Activated CD4-positive, alpha-beta T cell treated with anti-CD3 and anti-CD28 coated beads, Interleukin-2, amount 10 ng/mL, durations not matched to agents 24 days and 14 days (primary cell): ENCODE data around the gene HAND1. TPM values are rescaled to one million over a fixed set of nuclear protein-coding genes. Genes with fewer than 3 reads are reported as not detected.
A peak's percentile ranks its signal among the peaks of the same experiment; 100 is the strongest.

Source experiments
- DNase-seq: peaks from one replicate; pipeline ENCODE4 v3.0.0; 2022
- H3K27ac Mint-ChIP-seq: one replicate; pipeline ENCODE4 v1.8.0; 2022; ENCODE audit warnings: mild to moderate bottlenecking, mixed read lengths
- H3K27me3 Mint-ChIP-seq: one replicate; pipeline ENCODE4 v1.8.0; 2022; ENCODE audit warnings: mixed read lengths
- H3K36me3 Mint-ChIP-seq: one replicate; pipeline ENCODE4 v1.8.0; 2022; ENCODE audit warnings: low read depth, mild to moderate bottlenecking, mixed read lengths
- H3K4me1 Mint-ChIP-seq: one replicate; pipeline ENCODE4 v1.8.0; 2021; ENCODE audit warnings: mixed read lengths
- H3K4me3 Mint-ChIP-seq: one replicate; pipeline ENCODE4 v1.8.0; 2022; ENCODE audit warnings: mild to moderate bottlenecking, moderate library complexity, mixed read lengths
- H3K9me3 Mint-ChIP-seq: one replicate; pipeline ENCODE4 v1.8.0; 2021; ENCODE audit warnings: mixed read lengths
- intact Hi-C: fragments of 100-400 bp; cut with micrococcal nuclease; formaldehyde crosslinking; loops from one replicate; pipeline ENCODE4 v1.15.1; 2023
- total RNA-seq: library from RNA; stranded (reverse); gene quantifications from 2 replicates; pipeline ENCODE4 v1.2.3, GENCODE V29; 2022

HAND1 gene
- total RNA-seq, 1 donor from 2014 or later = not detected

DNA sequence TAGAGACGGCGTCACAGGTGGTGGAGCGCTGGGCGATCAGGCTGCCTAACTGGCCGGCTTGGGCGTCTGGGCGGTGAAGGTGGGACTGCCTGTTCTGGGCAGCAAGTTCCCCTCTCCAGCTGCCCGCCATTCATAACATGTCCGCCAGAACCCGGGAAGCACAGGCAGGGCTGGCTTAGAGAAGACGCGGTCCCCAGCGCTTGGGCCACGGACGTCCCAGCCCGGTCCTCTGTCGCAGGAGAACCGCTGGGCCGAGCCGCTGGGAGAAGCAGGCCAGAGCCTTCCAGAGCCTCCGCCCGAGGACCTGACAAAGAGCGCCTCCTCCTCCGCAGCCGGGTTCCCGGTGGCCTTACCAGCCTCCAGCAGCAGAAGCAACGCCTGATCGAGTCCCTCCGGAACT lies 15.2 kb upstream of the HAND1 start:
- H3K9me3 Mint-ChIP-seq = no peaks in the 10 kb centered on the region
- H3K27ac Mint-ChIP-seq = no peak overlapping the region
- no peaks in the 10 kb centered on the region for H3K4me1 Mint-ChIP-seq
- no peak for DNase-seq
- peaks cover 59% of the 10 kb centered on the region for H3K27me3 Mint-ChIP-seq
- H3K4me3 Mint-ChIP-seq = no peak overlapping the region
- intact Hi-C loops = no loop called here
- no peaks in the 10 kb centered on the region for H3K36me3 Mint-ChIP-seq

DNA sequence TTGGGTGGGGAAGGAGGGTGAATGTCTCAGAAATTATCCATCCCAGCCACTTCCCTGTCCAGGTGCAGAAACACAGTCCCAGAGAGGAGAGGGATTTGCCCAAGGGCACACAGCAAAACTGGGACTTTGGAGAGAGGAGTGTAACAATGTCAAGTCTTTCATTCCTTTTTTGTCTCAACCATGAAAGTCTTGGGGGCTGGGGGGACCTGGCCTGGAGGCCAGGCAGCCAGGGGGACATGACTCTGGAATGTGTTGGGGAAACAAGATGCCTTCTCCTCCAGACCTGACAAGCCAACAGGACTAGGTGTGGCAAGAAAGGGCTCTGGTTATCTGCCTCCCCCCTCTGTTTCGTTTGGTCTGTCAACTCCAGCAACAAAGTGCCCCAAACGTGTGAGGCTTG lies 13.9 kb upstream of the HAND1 start:
- intact Hi-C loops = no loop called here
- Mint-ChIP-seq H3K27ac (no peak overlapping the region), H3K4me1 (peaks cover 5% of the 10 kb centered on the region), H3K27me3 (peaks cover 61% of the 10 kb centered on the region), H3K4me3 (no peak overlapping the region), H3K9me3 (no peaks in the 10 kb centered on the region), H3K36me3 (no peaks in the 10 kb centered on the region)
- DNase-seq = no peak

DNA sequence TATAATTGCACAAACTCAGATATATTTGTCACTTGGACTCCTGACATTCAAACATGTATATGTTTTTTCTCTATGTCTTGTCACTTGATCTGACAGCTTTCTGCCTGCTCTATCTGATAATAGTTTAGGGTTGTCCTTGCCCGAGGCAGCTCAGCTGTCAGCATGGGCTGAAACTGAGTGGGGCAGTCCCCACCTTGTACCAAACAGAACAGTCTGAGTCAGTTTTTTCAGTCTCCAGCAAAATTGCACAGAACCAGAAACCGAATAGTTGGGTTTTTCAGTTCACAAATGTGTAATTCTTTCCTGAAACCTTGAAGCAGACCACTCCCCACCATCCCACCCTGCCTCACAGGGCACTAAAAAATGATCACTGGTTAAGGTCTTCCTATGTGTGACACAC lies 9.5 kb upstream of the HAND1 start:
- no peak overlapping the region for H3K4me3 Mint-ChIP-seq
- no peak overlapping the region for H3K27ac Mint-ChIP-seq
- DNase-seq = no peak

DNA sequence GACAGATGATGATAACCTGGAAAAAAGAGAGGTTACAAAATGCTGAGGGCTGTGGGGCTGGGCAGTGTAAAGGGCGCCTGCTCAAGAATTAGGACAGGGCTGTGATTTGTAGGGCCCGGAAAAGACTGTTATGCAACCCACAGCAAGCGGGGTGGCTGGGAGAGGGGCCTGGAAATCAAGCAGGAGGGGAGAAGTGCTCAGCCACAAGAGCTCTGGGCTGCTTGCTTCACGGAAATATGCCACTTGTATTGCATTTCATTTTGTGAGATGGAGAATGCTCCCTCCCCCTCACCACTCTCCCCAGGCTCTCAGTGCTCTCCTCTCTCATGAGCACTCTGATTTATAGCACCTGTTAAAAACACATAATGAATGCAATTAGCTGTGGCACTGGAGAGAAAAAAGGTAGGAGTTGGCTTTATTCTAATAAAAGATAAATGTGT lies 8.4 kb upstream of the HAND1 start:
- no peak for DNase-seq
- H3K27ac Mint-ChIP-seq = no peak overlapping the region
- peaks cover 5% of the 10 kb centered on the region for H3K4me1 Mint-ChIP-seq
- intact Hi-C loops = loop anchor here (2.0 kb wide), 1 partner anchor 20 kb away; no protein-coding TSS in a partner anchor
- H3K4me3 Mint-ChIP-seq = no peak overlapping the region
- H3K36me3 Mint-ChIP-seq = no peaks in the 10 kb centered on the region
- H3K9me3 Mint-ChIP-seq = no peaks in the 10 kb centered on the region
- peaks cover 74% of the 10 kb centered on the region for H3K27me3 Mint-ChIP-seq

More for the DNA sequence above, 9.5 kb upstream of the HAND1 start:
- Mint-ChIP-seq H3K4me1 (peaks cover 5% of the 10 kb centered on the region), H3K36me3 (no peaks in the 10 kb centered on the region), H3K27me3 (peaks cover 71% of the 10 kb centered on the region), H3K9me3 (no peaks in the 10 kb centered on the region)
- intact Hi-C loops = loop anchor here (2.0 kb wide), 1 partner anchor 21 kb away; no protein-coding TSS in a partner anchor

DNA sequence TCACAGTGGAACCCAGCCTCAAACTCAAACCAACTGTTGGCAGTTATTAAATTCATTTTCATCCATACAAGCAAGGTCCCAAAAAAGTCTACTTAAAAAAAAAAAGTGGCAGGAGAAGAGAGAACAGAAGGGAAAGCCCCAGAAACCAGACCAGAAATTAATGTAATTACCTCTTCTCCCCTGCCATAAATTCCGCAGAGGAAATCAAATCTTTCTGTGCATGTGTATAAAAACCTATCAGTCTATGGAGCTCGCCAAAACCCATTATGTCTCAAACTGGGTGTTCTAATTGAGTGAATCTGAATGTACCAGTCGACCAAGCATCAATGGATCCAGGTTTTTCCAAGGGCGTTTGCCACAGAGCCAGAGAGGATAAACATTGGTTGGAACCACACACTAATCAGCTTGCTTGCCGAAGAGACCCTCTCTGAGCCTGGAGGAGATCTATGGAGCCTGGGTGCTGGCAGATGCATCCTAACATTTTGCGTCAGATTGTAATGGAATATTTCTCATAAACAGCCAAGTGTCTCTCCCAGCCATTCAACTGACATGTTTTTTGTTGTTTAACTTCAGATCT lies 7.9 kb upstream of the HAND1 start:
- DNase-seq = no peak
- no peaks in the 10 kb centered on the region for H3K36me3 Mint-ChIP-seq
- peaks cover 5% of the 10 kb centered on the region for H3K4me1 Mint-ChIP-seq

DNA sequence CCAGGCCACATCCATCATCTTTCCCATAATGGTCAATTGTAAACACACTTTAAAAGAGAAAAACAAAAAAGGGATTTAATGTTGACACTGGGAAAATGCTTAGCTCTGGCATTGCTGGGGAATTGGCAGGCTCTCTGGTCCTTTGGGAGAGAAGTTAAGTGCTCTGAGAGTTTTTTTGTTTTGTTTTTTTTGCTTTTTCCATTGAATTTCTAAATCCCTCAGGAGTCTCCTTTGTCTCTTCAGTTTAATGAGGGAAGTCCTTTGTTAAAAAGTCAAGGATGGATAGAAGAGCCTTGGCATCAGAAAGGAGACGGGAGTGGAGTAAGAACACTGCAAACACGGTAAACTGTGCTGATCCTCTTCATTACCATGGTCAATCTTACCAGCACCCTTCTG lies 7.1 kb upstream of the HAND1 start:
- DNase-seq = no peak
- intact Hi-C loops = no loop called here
- Mint-ChIP-seq H3K4me3 (no peak overlapping the region), H3K27me3 (peaks cover 83% of the 10 kb centered on the region), H3K9me3 (peaks cover 4% of the 10 kb centered on the region), H3K4me1 (peaks cover 5% of the 10 kb centered on the region), H3K27ac (no peak overlapping the region), H3K36me3 (no peaks in the 10 kb centered on the region)

More for the DNA sequence above, 7.9 kb upstream of the HAND1 start:
- no peaks in the 10 kb centered on the region for H3K9me3 Mint-ChIP-seq
- no peak overlapping the region for H3K4me3 Mint-ChIP-seq
- intact Hi-C loops = loop anchor here (2.0 kb wide), 1 partner anchor 19 kb away; no protein-coding TSS in a partner anchor
- no peak overlapping the region for H3K27ac Mint-ChIP-seq
- peaks cover 78% of the 10 kb centered on the region for H3K27me3 Mint-ChIP-seq

DNA sequence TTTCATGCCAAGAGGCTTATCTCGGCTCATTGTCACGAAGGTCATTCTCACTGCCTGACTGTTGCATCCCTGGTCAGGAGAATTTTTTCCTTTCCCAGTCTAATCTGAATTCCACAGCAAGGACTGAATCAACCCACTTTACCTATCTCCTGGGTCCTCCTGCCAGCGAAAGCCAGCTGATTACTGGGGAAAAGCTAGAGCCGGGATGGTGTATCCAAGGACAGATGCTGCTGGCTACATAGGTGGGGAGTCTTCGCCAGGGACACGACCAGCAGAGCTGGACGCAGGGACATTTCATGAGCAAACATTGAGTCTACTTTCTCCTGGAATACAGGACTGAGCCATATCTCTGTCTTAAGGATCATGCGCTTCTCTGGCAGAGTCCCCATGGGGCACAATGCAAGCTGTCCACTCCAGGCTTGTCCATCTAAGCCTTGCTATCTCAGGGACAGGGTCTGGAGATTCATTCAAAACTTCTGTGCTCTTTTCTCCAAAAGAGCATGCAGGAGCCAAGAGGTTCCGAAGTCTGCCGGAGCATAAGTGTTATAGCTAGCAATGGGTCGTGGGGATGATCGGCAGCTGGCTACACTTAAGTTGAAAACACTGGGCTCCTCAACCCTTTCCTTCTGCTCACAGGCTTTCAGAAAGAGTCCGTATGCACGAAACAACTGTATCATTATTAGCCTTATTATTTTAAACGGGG lies 6.5 kb upstream of the HAND1 start:
- H3K27ac Mint-ChIP-seq = peak overlapping the region; percentile 77
- peaks cover 82% of the 10 kb centered on the region for H3K27me3 Mint-ChIP-seq
- H3K36me3 Mint-ChIP-seq = peaks cover 2% of the 10 kb centered on the region
- H3K4me1 Mint-ChIP-seq = peaks cover 7% of the 10 kb centered on the region
- intact Hi-C loops = loop anchor here (1.0 kb wide), 1 partner anchor 8 kb away; no protein-coding TSS in a partner anchor
- no peak overlapping the region for H3K4me3 Mint-ChIP-seq
- peaks cover 6% of the 10 kb centered on the region for H3K9me3 Mint-ChIP-seq
- no peak for DNase-seq

DNA sequence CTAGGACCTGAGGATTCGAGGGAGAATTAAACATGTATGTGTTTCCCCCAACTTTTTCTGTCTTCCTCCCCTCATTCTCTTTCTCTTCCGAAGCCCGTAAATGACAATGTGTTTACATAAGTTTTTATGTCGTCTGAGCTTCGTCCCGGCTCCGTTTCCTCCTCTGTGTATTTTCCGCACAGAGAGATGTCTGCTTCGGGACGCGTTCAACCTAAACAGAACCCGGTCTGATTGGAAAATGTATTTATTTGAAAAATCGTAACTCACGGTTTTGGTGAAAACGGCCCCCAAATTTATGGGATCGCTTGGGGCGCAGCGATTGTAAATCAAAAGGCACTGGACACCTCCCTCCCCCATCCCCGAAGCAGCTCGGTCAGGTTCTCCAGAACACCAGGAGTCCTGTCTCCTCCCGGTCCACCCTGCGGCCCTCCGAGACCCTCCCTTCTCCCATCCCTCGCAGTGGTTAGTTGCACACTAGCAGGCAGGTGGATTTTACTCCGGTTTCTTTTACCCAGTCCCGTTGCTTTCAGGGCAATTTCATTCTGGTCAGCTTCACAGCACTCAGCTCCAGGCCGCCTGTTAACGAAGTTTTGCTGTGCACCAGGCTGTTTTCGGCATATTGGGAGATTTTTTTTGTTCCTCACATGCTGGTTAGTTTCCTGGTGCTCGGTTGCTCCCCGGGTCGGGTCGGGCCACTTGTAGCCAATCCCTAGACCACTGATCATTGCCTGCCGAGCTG lies 5.8 kb upstream of the HAND1 start:
- Mint-ChIP-seq H3K36me3 (peaks cover 4% of the 10 kb centered on the region), H3K4me3 (no peak overlapping the region), H3K27me3 (peaks cover 86% of the 10 kb centered on the region), H3K9me3 (peaks cover 8% of the 10 kb centered on the region), H3K27ac (peak overlapping the region; percentile 77), H3K4me1 (peaks cover 9% of the 10 kb centered on the region)
- no peak for DNase-seq
- intact Hi-C loops = loop anchor here (1.0 kb wide), 1 partner anchor 8 kb away; no protein-coding TSS in a partner anchor

DNA sequence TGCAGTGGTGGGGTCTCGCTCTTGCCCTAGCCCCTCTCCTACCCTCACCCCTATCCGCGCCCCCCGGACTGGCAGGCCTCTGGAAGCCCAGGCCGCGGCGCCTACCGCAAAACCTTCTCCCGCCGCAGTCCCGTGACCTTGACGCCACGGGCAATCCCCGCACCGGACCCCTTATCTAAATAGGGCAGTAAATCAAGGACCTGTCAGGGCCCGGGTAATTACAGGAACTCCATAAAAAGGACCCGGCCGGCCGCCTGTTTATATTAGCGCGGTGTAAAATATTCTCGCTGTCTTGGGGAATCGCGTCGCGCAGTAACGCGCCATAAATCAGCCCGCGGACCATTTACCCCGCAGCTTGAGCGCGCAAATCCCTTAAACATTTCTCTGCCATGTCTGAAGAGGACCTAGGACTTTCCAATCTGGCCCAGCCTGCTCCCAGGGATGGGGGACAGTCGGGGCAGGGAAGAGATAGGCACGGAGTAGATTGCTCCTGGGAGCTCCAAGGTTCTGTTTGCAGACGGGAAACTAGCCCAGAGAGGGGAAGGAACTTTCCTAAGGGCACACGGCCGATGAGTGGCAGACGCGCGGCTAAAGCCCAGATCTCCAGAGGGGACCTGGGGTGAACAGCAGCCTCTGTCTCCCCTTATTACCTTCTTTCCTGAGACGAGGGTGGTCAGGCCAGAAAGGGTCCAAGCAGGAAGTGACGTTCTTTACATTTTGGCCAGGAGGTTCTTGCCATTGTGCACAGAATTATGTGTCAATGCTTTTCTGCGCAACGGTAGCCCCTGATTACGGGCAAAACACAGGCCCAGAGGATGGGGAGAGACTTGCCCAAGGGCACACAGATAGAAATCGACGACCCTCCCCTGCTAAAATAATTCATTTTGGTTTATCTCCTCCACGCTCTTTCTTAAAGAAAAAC lies 4.8 kb upstream of the HAND1 start:
- H3K9me3 Mint-ChIP-seq = peaks cover 8% of the 10 kb centered on the region
- DNase-seq = peak; percentile 56
- H3K36me3 Mint-ChIP-seq = peaks cover 4% of the 10 kb centered on the region
- H3K4me3 Mint-ChIP-seq = no peak overlapping the region
- peaks cover 89% of the 10 kb centered on the region for H3K27me3 Mint-ChIP-seq
- H3K4me1 Mint-ChIP-seq = peaks cover 8% of the 10 kb centered on the region
- H3K27ac Mint-ChIP-seq = no peak overlapping the region
- intact Hi-C loops = no loop called here

DNA sequence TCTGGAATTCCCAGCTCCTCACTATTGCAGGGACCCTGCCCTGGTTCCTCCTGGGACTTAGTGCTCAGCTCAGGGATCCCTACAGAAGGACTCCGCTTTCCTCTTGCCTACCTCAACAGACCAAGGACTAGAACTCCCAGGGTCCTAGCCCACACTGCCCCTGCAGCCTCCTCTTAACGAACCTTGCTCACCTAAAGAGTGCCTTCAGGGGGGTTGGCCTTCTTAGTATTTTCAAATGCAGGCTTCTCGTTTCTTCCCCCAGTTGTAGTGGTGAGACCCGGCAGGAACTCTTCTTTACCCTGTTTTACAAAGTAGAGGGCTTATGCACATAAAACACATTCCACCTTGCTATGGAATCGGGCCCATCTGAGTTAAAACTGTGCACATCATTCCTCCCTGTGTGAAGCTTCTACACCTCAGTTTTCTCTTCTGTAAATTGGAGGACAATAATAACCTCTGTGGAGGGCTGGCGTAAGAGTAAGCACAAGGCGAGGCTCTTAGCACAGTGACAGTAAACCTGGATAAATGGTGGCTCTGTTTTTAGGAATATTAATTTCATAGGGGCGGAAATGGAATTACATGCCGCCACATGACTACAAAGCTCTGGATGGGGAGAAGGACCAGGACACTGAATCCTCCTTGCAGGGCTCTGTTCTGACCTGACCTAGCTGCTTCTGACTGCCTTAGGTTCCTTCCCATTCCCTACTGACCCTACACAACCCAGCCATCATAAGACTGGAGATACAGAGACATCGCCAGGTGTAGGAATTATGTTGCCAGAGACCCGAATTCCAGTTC lies 3.8 kb upstream of the HAND1 start:
- H3K4me3 Mint-ChIP-seq = no peak overlapping the region
- DNase-seq = no peak
- H3K36me3 Mint-ChIP-seq = peaks cover 5% of the 10 kb centered on the region
- H3K27ac Mint-ChIP-seq = no peak overlapping the region
- H3K27me3 Mint-ChIP-seq = peaks cover 91% of the 10 kb centered on the region
- intact Hi-C loops = loop anchor here (1.0 kb wide), 1 partner anchor 8 kb away; no protein-coding TSS in a partner anchor
- peaks cover 7% of the 10 kb centered on the region for H3K4me1 Mint-ChIP-seq
- H3K9me3 Mint-ChIP-seq = peaks cover 13% of the 10 kb centered on the region

DNA sequence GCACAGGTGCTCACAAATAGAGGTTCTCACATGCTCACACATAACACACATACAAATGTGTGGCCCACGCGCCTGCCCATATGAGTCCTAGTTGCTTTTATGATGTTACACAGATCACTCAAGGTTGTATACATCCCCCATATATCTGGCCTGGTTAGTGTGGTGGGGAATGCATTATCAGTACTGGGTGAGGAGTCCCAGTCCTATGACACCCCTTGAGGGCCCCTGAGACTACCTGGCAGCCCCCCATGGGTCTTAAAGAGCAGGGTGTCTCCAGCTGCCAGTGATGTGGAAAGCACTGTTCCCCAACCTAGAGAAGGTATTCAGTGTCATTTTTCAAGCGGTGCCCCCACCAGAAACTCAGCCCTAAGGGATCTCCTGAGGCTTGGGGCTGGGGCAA lies 2.8 kb upstream of the HAND1 start:
- intact Hi-C loops = loop anchor here (1.0 kb wide), 1 partner anchor 8 kb away; no protein-coding TSS in a partner anchor
- peaks cover 9% of the 10 kb centered on the region for H3K4me1 Mint-ChIP-seq
- peaks cover 89% of the 10 kb centered on the region for H3K27me3 Mint-ChIP-seq
- no peak overlapping the region for H3K4me3 Mint-ChIP-seq
- DNase-seq = no peak
- no peak overlapping the region for H3K27ac Mint-ChIP-seq
- peaks cover 18% of the 10 kb centered on the region for H3K9me3 Mint-ChIP-seq
- H3K36me3 Mint-ChIP-seq = peaks cover 8% of the 10 kb centered on the region

DNA sequence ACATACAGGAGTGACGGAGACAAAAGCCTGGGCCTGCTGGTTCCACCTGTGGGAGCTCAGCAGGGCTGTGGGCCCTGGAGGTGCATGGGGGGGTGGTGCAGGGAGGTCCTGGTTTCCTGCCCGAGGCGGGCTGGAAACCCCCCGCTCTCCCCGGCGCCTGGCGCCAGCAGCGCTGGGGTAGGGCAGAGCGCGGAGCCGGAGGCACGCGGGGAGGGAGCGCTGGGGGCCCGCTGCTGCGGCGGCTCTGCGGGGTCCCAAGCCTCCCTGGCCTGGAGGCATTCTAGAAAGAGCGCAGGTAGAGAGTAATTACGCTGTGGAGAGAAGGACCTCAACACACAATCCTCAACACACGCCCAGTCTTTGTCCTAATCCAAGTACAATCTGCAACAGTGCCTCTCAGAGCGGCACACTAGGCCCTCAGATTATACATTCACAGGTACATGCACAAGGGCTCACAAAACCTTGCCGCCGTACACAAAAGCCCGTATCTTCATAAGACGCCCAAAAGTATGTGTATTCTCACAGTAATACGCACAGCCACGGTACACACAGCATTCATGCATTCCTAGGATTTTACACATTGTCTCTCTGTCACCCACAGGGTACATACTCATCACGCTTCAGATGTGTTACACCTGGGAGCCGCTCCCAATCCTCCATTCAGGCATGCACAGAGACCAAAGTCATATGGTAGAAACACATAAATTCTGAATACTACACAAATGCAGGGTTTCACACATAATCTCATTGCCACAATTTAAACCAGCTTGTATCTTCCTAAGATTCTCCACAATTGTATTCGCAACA lies 2.1 kb upstream of the HAND1 start:
- DNase-seq = no peak
- H3K27ac Mint-ChIP-seq = no peak overlapping the region
- peaks cover 89% of the 10 kb centered on the region for H3K27me3 Mint-ChIP-seq
- H3K36me3 Mint-ChIP-seq = peaks cover 10% of the 10 kb centered on the region
- H3K9me3 Mint-ChIP-seq = peaks cover 22% of the 10 kb centered on the region
- H3K4me1 Mint-ChIP-seq = peaks cover 13% of the 10 kb centered on the region
- H3K4me3 Mint-ChIP-seq = no peak overlapping the region
- intact Hi-C loops = no loop called here
